Endothelial cell of umbilical vein (primary cell): ENCODE measurements around the gene IL3. TPM values are rescaled to one million over a fixed set of nuclear protein-coding genes. Genes with fewer than 3 reads are reported as not detected.

Experiments used
- BruUV-seq: library from RNA; stranded (reverse); fragments of 400-500 nt; replicated peaks from 2 replicates; lab custom pipeline; 2021; lab: Mats Ljungman, UMichigan
- CTCF ChIA-PET: fragments of 300-600, 350-600 bp; sonication (Branson Sonifier 250); formaldehyde crosslinking; loops from one replicate; lab custom pipeline; 2021; ENCODE audit warnings: antibody characterized with exemption, inconsistent platforms; lab: Charles Lee
- POLR2A ChIA-PET: fragments of 300-600, 350-600 bp; sonication (Branson Sonifier 250); formaldehyde crosslinking; loops from one replicate; lab custom pipeline; 2021; ENCODE audit warnings: antibody characterized with exemption, inconsistent platforms; lab: Charles Lee
- DNase-seq: peaks from one replicate; pipeline ENCODE4 v3.0.0-alpha.2; 2011; ENCODE audit warnings: low read depth, low spot score
- FAIRE-seq: peaks from 2 replicates; lab custom pipeline; 2011; peaks lifted over from hg19 to GRCh38; lab: Jason Lieb, UNC
- H2AFZ ChIP-seq: 2 replicates; pipeline ENCODE4 v1.6.0; 2012; ENCODE audit warnings: low read depth, low read length, control low read depth, inconsistent platforms
- H3K27ac ChIP-seq: 2 replicates; pipeline ENCODE4 v1.5.1; 2011; ENCODE audit warnings: low read depth, mild to moderate bottlenecking, control low read depth, low read length, moderate library complexity; ENCODE audit not compliant: insufficient read depth
- H3K27me3 ChIP-seq, 2 experiments: 2 replicates each; pipeline versions ENCODE4 v1.6.0 to v1.6.1; 2011; ENCODE audit warnings: low read length in 2 of 2, mixed read lengths in 1 of 2; ENCODE audit not compliant: control insufficient read depth in 2 of 2, insufficient read depth in 2 of 2
- H3K36me3 ChIP-seq, 2 experiments: 2 replicates in 1 of 2; 3 replicates in 1 of 2; pipeline ENCODE4 v1.5.1; 2011; ENCODE audit warnings: low read length in 2 of 2, mild to moderate bottlenecking in 1 of 2, moderate library complexity in 1 of 2; ENCODE audit not compliant: control insufficient read depth in 2 of 2, insufficient read depth in 2 of 2; ENCODE audit errors: extremely low read depth in 1 of 2
- H3K4me1 ChIP-seq: 3 replicates; pipeline ENCODE4 v1.5.1; 2011; ENCODE audit warnings: mild to moderate bottlenecking, low read length; ENCODE audit not compliant: control insufficient read depth, insufficient read depth; ENCODE audit errors: extremely low read depth
- H3K4me2 ChIP-seq: 2 replicates; pipeline ENCODE4 v1.6.1; 2011; ENCODE audit warnings: low read length, control low read depth, mixed read lengths; ENCODE audit not compliant: insufficient read depth
- H3K4me3 ChIP-seq, 3 experiments: fragments of 200-600 bp in 1 of 3; sonication (generic), shearing (Covaris generic) in 1 of 3; replicated peaks in 1 of 3; 2 replicates each; pipeline ENCODE4 v1.5.1; 2011 to 2016; ENCODE audit warnings: control low read depth in 3 of 3, low read length in 3 of 3, mild to moderate bottlenecking in 2 of 3, inconsistent platforms in 1 of 3, low read depth in 1 of 3, moderate library complexity in 1 of 3; ENCODE audit not compliant: insufficient read depth in 1 of 3
- H3K79me2 ChIP-seq: 2 replicates; pipeline ENCODE4 v1.6.0; 2012; ENCODE audit warnings: low read length, inconsistent platforms; ENCODE audit not compliant: control insufficient read depth, insufficient read depth
- H3K9ac ChIP-seq: replicated peaks from 2 replicates; pipeline ENCODE3; 2011; ENCODE audit warnings: low read length, control low read depth; ENCODE audit not compliant: insufficient read depth; ENCODE audit errors: extremely low read depth
- H3K9me1 ChIP-seq: replicated peaks from 3 replicates; pipeline ENCODE4 v1.6.0; 2011; ENCODE audit warnings: mild to moderate bottlenecking, low read length; ENCODE audit not compliant: control insufficient read depth, insufficient read depth; ENCODE audit errors: extremely low read depth
- H3K9me3 ChIP-seq: replicated peaks from 2 replicates; pipeline ENCODE4 v1.5.1; 2012; ENCODE audit warnings: low read length, inconsistent platforms; ENCODE audit not compliant: control insufficient read depth, insufficient read depth
- H4K20me1 ChIP-seq: replicated peaks from 2 replicates; pipeline ENCODE3; 2011; ENCODE audit warnings: mild to moderate bottlenecking, low read length; ENCODE audit not compliant: control insufficient read depth, insufficient read depth; ENCODE audit errors: extremely low read depth
- EZH2 ChIP-seq: IDR thresholded peaks from 2 replicates; pipeline ENCODE4 v1.6.1; 2012; ENCODE audit warnings: borderline replicate concordance, low read depth, mild to moderate bottlenecking, moderate library complexity, low read length, inconsistent platforms; ENCODE audit not compliant: severe bottlenecking
- FOS ChIP-seq: IDR thresholded peaks from 2 replicates; pipeline ENCODE4 v1.6.1; 2011; ENCODE audit warnings: mild to moderate bottlenecking, low read length, moderate library complexity, borderline replicate concordance; ENCODE audit not compliant: insufficient read depth
- GATA2 ChIP-seq: IDR thresholded peaks from 2 replicates; pipeline ENCODE4 v1.7.0; 2011; ENCODE audit warnings: low read depth, mild to moderate bottlenecking, moderate library complexity, mixed read lengths, low read length; ENCODE audit not compliant: insufficient read length, insufficient read depth
- JUN ChIP-seq: IDR thresholded peaks from 2 replicates; pipeline ENCODE4 v1.6.1; 2011; ENCODE audit warnings: borderline replicate concordance, low read depth; ENCODE audit not compliant: insufficient read length, insufficient read depth
- MYC ChIP-seq: IDR thresholded peaks from one replicate; pipeline ENCODE4 v1.6.1; 2011; ENCODE audit warnings: mild to moderate bottlenecking, low read depth, low read length
- POLR2A ChIP-seq: IDR thresholded peaks from 2 replicates; pipeline ENCODE4 v1.6.1; 2012; ENCODE audit warnings: low read depth, mild to moderate bottlenecking, control low read depth, low read length
- POLR2AphosphoS5 ChIP-seq: IDR thresholded peaks from 2 replicates; pipeline ENCODE4 v1.6.1; 2012; ENCODE audit warnings: low read depth, mild to moderate bottlenecking, control low read depth, low read length, moderate library complexity; ENCODE audit not compliant: insufficient read depth
- dilution Hi-C: fragments of 300-500 bp; cut with MboI; formaldehyde crosslinking; loops from one replicate; pipeline ENCODE4 v1.15.0; 2019; ENCODE audit warnings: low sequenced_read_pairs; ENCODE audit not compliant: extremely low pct_ligation_motif_present
- intact Hi-C: fragments of 100-400 bp; cut with micrococcal nuclease; formaldehyde crosslinking; loops from one replicate; pipeline ENCODE4 v1.10.0; 2022
- polyA plus RNA-seq, 4 experiments: library from polyadenylated mRNA; depleted of rRNA in 3 of 4; stranded (reverse) in 3 of 4; unstranded in 1 of 4; fragments of >200 nt; gene quantifications; 2 replicates each; pipeline versions ENCODE4 v1.2.1 to v1.2.3, GENCODE V29; 2011 to 2012; ENCODE audit warnings: missing spikeins in 1 of 4
- total RNA-seq: library from RNA; stranded (reverse); gene quantifications from 2 replicates; pipeline ENCODE4 v1.2.3, GENCODE V29; 2021
- TF ChIP-seq, protein P1 (sequence below), 2 donors: IDR thresholded peaks; 1 replicate in 1 of 2; 2 replicates in 1 of 2; pipeline ENCODE4 v1.5.1; 2011; ENCODE audit warnings: low read length in 2 of 2, mild to moderate bottlenecking in 2 of 2, moderate library complexity in 2 of 2, control low read depth in 1 of 2, inconsistent platforms in 1 of 2, low read depth in 1 of 2; ENCODE audit not compliant: insufficient read depth in 1 of 2; ENCODE audit errors: extremely low read depth in 1 of 2
- TF ChIP-seq, protein P2 (sequence below): IDR thresholded peaks from 2 replicates; pipeline ENCODE4 v1.6.1; 2011; ENCODE audit not compliant: insufficient read depth, insufficient read length

IL3 gene
- total and polyA plus RNA-seq, 2 donors (not counting 3 experiments of a cell fraction or from before 2014, with no cell fraction given): not detected

DNA sequence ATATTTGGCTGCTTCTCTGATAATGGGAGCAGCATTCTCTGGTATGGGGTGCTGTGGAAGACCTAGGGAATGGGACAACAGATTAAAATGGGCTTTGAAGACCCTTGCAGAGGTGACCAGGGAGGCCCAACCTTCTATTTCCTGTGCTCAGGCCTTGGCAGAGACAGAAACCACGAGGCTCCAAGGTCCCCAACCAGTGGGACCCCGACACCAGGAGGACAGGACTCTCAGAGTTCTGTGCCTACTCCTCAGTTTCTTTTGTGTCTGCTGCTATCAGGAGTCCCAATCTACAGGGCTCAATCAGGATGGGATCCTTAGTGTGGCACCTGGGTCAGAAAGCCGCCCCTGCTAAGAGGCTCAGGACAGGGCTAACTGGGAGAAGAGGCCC lies 42.5 kb downstream of the IL3 start:
- no peaks in the 10 kb centered on the region for H3K79me2 ChIP-seq
- H3K9ac ChIP-seq: peak overlapping the region; percentile 11
- intact Hi-C loops (loop anchor here (1.0 kb wide), 2 partner anchors 17 to 39 kb away; no protein-coding TSS in a partner anchor), dilution Hi-C loops (no loop called here)
- H3K27ac ChIP-seq: peak overlapping the region; percentile 78
- H4K20me1 ChIP-seq: no peaks in the 10 kb centered on the region
- no peak overlapping the region for H2AFZ ChIP-seq
- ChIA-PET CTCF (interaction anchor here (0.7 to 1.4 kb wide), 2 partner anchors 16 to 38 kb away, joined by 3 read pairs; no protein-coding TSS in a partner anchor), POLR2A (no interaction called here)
- H3K4me2 ChIP-seq: no peak overlapping the region
- H3K27me3 ChIP-seq: peaks cover 0 to 4% of the 10 kb centered on the region in 2 experiments
- no peak for FAIRE-seq
- peaks cover 17% of the 10 kb centered on the region for H3K4me1 ChIP-seq
- no TSS peak for BruUV-seq
- no peaks in the 10 kb centered on the region for H3K9me3 ChIP-seq
- H3K36me3 ChIP-seq: no peaks in the 10 kb centered on the region
- no peaks in the 10 kb centered on the region for H3K9me1 ChIP-seq
- TF ChIP-seq, protein P1, sequence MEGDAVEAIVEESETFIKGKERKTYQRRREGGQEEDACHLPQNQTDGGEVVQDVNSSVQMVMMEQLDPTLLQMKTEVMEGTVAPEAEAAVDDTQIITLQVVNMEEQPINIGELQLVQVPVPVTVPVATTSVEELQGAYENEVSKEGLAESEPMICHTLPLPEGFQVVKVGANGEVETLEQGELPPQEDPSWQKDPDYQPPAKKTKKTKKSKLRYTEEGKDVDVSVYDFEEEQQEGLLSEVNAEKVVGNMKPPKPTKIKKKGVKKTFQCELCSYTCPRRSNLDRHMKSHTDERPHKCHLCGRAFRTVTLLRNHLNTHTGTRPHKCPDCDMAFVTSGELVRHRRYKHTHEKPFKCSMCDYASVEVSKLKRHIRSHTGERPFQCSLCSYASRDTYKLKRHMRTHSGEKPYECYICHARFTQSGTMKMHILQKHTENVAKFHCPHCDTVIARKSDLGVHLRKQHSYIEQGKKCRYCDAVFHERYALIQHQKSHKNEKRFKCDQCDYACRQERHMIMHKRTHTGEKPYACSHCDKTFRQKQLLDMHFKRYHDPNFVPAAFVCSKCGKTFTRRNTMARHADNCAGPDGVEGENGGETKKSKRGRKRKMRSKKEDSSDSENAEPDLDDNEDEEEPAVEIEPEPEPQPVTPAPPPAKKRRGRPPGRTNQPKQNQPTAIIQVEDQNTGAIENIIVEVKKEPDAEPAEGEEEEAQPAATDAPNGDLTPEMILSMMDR (IDR thresholded peaks at IDR 0.05; ENCODE audit: extremely low read depth in 1 of 2, insufficient read depth in 1 of 2, low read depth in 1 of 2, low read length in 2 of 2): no peak
- TF ChIP-seq POLR2A (no peak), EZH2 (no peak), GATA2 (no peak), JUN (no peak), POLR2AphosphoS5 (no peak), MYC (no peak), FOS (no peak)
- TF ChIP-seq, protein P2, sequence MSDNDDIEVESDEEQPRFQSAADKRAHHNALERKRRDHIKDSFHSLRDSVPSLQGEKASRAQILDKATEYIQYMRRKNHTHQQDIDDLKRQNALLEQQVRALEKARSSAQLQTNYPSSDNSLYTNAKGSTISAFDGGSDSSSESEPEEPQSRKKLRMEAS: no peak
- DNase-seq: no peak
- no peak overlapping the region for H3K4me3 ChIP-seq
